DOHH2 (cell line): Measurements from ENCODE around the gene NGF.

Experiments used
- H3F3A ChIP-seq: fragments of 200-600 bp; sonication (generic), shearing (Covaris generic); 2 replicates; pipeline ENCODE4 v1.6.0; 2016; ENCODE audit warnings: antibody characterized with exemption, mild to moderate bottlenecking; ENCODE audit not compliant: control insufficient read depth, insufficient read depth
- H3K27ac ChIP-seq: fragments of 200-600 bp; sonication (generic); 2 replicates; pipeline ENCODE4 v1.5.1; 2014; ENCODE audit warnings: low read depth, mild to moderate bottlenecking, low read length, moderate library complexity
- H3K27me3 ChIP-seq: fragments of 200-600 bp; sonication (generic); 2 replicates; pipeline ENCODE4 v1.6.1; 2014; ENCODE audit warnings: mild to moderate bottlenecking, low read length, mixed read lengths; ENCODE audit not compliant: control insufficient read depth
- H3K36me3 ChIP-seq: fragments of 200-600 bp; sonication (generic); 2 replicates; pipeline ENCODE4 v1.6.1; 2014; ENCODE audit warnings: mild to moderate bottlenecking, low read length, moderate library complexity, mixed read lengths; ENCODE audit not compliant: control insufficient read depth
- H3K4me1 ChIP-seq: fragments of 200-600 bp; sonication (generic); 2 replicates; pipeline ENCODE4 v1.6.1; 2014; ENCODE audit warnings: mild to moderate bottlenecking, low read length, mixed read lengths; ENCODE audit not compliant: control insufficient read depth
- H3K4me2 ChIP-seq: fragments of 200-600 bp; sonication (generic); 2 replicates; pipeline ENCODE4 v1.6.0; 2014; ENCODE audit warnings: mild to moderate bottlenecking, low read length, moderate library complexity
- H3K4me3 ChIP-seq: fragments of 200-600 bp; sonication (generic); 2 replicates; pipeline ENCODE4 v1.5.1; 2014; ENCODE audit warnings: mild to moderate bottlenecking, low read length, mixed read lengths
- H3K79me2 ChIP-seq: fragments of 200-600 bp; sonication (generic); 2 replicates; pipeline ENCODE4 v1.6.1; 2014; ENCODE audit warnings: mild to moderate bottlenecking, low read length, mixed read lengths; ENCODE audit not compliant: control insufficient read depth
- H3K9me2 ChIP-seq: fragments of 200-600 bp; sonication (generic); replicated peaks from 2 replicates; pipeline ENCODE4 v1.6.1; 2014; ENCODE audit warnings: mild to moderate bottlenecking, low read length, mixed read lengths; ENCODE audit not compliant: control insufficient read depth
- H3K9me3 ChIP-seq: fragments of 200-600 bp; sonication (generic); 2 replicates; pipeline ENCODE4 v1.6.1; 2014; ENCODE audit warnings: antibody characterized with exemption, low read length, mixed read lengths; ENCODE audit not compliant: control insufficient read depth, insufficient read depth
- H4K20me1 ChIP-seq: fragments of 200-600 bp; sonication (generic); 2 replicates; pipeline ENCODE4 v1.6.0; 2014; ENCODE audit warnings: low read depth, mild to moderate bottlenecking, antibody characterized with exemption, low read length, moderate library complexity; ENCODE audit not compliant: control insufficient read depth, insufficient read depth
- CTCF ChIP-seq: fragments of 200-600 bp; sonication (generic); IDR thresholded peaks from one replicate; pipeline ENCODE4 v1.5.1; 2014; ENCODE audit warnings: antibody characterized with exemption, mild to moderate bottlenecking, low read depth, low read length; ENCODE audit not compliant: poor library complexity, severe bottlenecking
- EZH2phosphoT487 ChIP-seq: fragments of 200-600 bp; sonication (generic); IDR thresholded peaks from 2 replicates; pipeline ENCODE4 v1.6.1; 2017; ENCODE audit warnings: borderline replicate concordance, mild to moderate bottlenecking, antibody characterized with exemption, low read length, moderate library complexity, mixed read lengths

The NGF gene

GRCh38 chr1:115288591-115289198, 49.4 kb downstream of the NGF start:
- no peak overlapping the region for H3K4me2 ChIP-seq
- no peak overlapping the region for H3K27ac ChIP-seq
- no peaks in the 10 kb centered on the region for H4K20me1 ChIP-seq
- H3K4me3 ChIP-seq, result no peak overlapping the region
- no peaks in the 10 kb centered on the region for H3K27me3 ChIP-seq
- H3K9me3 ChIP-seq, result no peaks in the 10 kb centered on the region
- no peaks in the 10 kb centered on the region for H3K36me3 ChIP-seq
- peaks cover 3% of the 10 kb centered on the region; the same call in 1 of the 2 replicates for H3K4me1 ChIP-seq
- TF ChIP-seq EZH2phosphoT487 (no peak), CTCF (no peak)
- H3F3A ChIP-seq, result no peaks in the 10 kb centered on the region
- no peaks in the 10 kb centered on the region for H3K9me2 ChIP-seq
- no peaks in the 10 kb centered on the region for H3K79me2 ChIP-seq

DNA sequence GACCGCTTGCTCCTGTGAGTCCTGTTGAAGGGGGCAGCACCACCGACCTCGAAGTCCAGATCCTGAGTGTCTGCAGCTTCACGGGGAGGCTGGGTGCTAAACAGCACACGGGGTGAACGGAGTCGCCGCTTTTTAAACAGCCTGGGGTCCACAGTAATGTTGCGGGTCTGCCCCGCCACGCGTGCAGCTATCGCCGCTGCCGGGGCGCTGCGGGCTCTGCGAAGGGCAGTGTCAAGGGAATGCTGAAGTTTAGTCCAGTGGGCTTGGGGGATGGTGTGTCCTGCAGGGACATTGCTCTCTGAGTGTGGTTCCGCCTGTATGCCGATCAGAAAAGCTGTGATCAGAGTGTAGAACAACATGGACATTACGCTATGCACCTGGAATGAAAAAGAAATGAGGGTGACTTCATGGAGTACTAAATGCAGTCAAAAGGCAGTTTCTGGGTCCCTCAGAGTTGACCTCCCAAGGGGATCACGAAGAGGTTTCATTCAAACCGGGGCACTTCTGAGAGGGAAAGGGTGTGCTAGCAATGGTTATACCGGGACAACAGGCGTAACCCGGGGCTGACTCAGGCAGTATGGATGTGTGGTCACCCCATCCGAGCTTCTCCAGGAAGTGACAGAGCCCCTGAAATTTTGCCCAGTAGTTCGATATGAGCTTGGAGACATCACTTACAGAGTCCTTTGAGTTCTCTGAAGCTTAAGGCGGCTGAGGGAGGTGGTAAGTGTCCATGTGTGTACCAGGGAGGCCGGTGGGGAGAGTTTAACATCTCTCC, 51.4 kb downstream of the NGF start:
- no peak overlapping the region for H3K4me2 ChIP-seq
- H3K9me3 ChIP-seq, result no peaks in the 10 kb centered on the region
- no peak overlapping the region for H3K4me3 ChIP-seq
- no peak for TF ChIP-seq EZH2phosphoT487
- TF ChIP-seq CTCF, result no peak
- H3F3A ChIP-seq, result no peaks in the 10 kb centered on the region
- no peaks in the 10 kb centered on the region for H3K9me2 ChIP-seq
- no peaks in the 10 kb centered on the region for H3K27me3 ChIP-seq
- H3K36me3 ChIP-seq, result no peaks in the 10 kb centered on the region
- peaks cover 3% of the 10 kb centered on the region; the same call in 1 of the 2 replicates for H3K4me1 ChIP-seq
- H3K27ac ChIP-seq, result no peak overlapping the region
- H4K20me1 ChIP-seq, result no peaks in the 10 kb centered on the region
- H3K79me2 ChIP-seq, result no peaks in the 10 kb centered on the region

- Histone ChIP-seq H3K79me2 (no peaks in the 10 kb centered on the region), H3K4me1 (peaks cover 3% of the 10 kb centered on the region; the same call in 1 of the 2 replicates), H3K4me2 (no peak overlapping the region), H3K27ac (no peak overlapping the region), H3F3A (no peaks in the 10 kb centered on the region), H3K27me3 (no peaks in the 10 kb centered on the region), H3K9me2 (no peaks in the 10 kb centered on the region), H3K4me3 (no peak overlapping the region), H3K9me3 (no peaks in the 10 kb centered on the region), H4K20me1 (no peaks in the 10 kb centered on the region), H3K36me3 (no peaks in the 10 kb centered on the region)
- TF ChIP-seq EZH2phosphoT487 (no peak), CTCF (no peak)
These were observed 53.8 kb downstream of the NGF start for GRCh38 chr1:115284209-115284608.
